Measurements from ENCODE around the gene BCR. TPM values are rescaled to one million over a fixed set of nuclear protein-coding genes. Genes with fewer than 3 reads are reported as not detected.
"Not testable (repeated sequence)": the region's sequence is repeated elsewhere in the genome, so short reads cannot be mapped to it uniquely, and the experiment has no call there.

Gene BCR
- total and polyA plus RNA-seq, 2 donors (not counting 1 experiment from before 2014, with no cell fraction given) = 30.2 to 46.4 TPM

DNA sequence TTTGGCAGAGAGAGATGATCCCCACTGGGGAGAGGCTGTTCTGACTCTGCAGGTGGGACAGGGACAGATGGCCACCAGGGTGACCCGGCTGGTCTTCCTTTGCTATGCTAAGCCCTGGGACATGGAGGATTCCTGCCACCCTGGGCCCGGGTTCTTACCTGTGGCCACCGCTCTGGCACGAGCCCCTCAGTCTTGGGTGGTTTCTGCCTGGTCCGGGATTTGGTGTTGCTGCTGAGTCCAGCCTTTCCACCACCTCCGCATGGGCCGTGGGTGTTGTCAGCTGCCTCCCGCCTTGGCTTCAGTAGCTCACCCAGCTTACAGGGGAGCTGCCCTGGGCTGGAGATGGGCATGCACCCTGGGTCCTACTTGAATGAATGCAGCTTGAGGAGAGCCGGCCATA is 138.0 kb downstream of the BCR start:
- not testable (repeated sequence) for H3K4me1 Mint-ChIP-seq

DNA sequence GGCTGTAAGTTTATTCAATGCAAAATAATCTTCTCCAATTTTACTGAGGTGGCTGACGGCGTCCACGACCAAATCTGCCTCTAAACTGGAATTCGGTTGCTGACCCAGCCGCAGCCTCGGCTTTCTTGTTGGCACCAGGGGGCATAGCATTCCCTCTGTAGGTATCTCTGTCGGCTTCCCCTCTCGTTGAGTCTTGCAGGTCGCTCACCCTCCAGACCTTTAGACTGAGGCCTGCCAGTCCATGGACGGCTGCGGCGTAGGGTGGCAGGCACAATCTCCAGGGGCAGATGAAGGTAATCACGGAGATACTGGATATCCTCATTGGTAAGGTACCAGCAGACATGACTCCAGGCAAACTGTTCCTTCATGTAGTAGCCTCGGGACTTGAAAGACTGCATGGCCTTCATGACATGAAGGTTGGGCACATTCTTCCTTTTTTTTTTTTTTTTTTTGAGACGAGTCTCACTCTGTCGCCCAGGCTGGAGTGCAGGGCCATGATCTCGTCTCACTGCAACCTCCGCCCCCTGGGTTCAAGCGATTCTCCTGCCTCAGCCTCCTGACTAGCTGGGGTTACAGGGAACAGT is 142.3 kb downstream of the BCR start:
- DNase-seq; ATAC-seq (ENCODE audit: low read depth); POLR2A ChIA-PET; H3K9me3 ChIP-seq (ENCODE audit: control extremely low read depth in 1 of 3, control insufficient read depth in 2 of 3, insufficient read depth in 1 of 3, low read length in 2 of 3); H3K27me3 ChIP-seq (replicated peaks in 1 of 4; ENCODE audit: control extremely low read depth in 1 of 4, control insufficient read depth in 3 of 4, insufficient read depth in 4 of 4, low read length in 3 of 4); H3K4me3 ChIP-seq (ENCODE audit: control extremely low read depth in 1 of 5, extremely low read depth in 1 of 5, insufficient read depth in 1 of 5, low read depth in 2 of 5, low read length in 4 of 5); H3K27ac Mint-ChIP-seq; H3K79me2 ChIP-seq (ENCODE audit: control insufficient read depth, insufficient read depth, low read length); intact Hi-C loops (cut with micrococcal nuclease); H3K4me1 ChIP-seq (ENCODE audit: control insufficient read depth in 2 of 2, insufficient read depth in 2 of 2, low read length in 2 of 2); H3K9me3 Mint-ChIP-seq (ENCODE audit: insufficient read depth); H3K36me3 ChIP-seq (replicated peaks in 1 of 2; ENCODE audit: control extremely low read depth in 1 of 2, control insufficient read depth in 1 of 2, extremely low read depth in 1 of 2, insufficient read depth in 2 of 2, low read length in 1 of 2); H4K20me1 ChIP-seq (ENCODE audit: control insufficient read depth, insufficient read depth, low read length, poor library complexity, severe bottlenecking); H3K27me3 Mint-ChIP-seq; H3K4me3 Mint-ChIP-seq; H3K4me2 ChIP-seq (replicated peaks; ENCODE audit: low read depth, low read length, poor library complexity, severe bottlenecking); H3K4me1 Mint-ChIP-seq; H3K27ac ChIP-seq (ENCODE audit: low read length in 2 of 2); H3K9ac ChIP-seq (ENCODE audit: low read length); H2AFZ ChIP-seq (ENCODE audit: insufficient read depth, low read depth, low read length, poor library complexity, severe bottlenecking): not testable (repeated sequence)
- WGBS (ENCODE audit: insufficient coverage) = 91% methylated on average over 17 of the region's 19 CpGs
- CTCF ChIA-PET = interaction anchor here (1.2 kb wide), 1 partner anchor 190 kb away, joined by 4 read pairs; no protein-coding TSS in a partner anchor

More for the DNA sequence above, 138.0 kb downstream of the BCR start:
- intact Hi-C loops (cut with micrococcal nuclease); CTCF ChIA-PET; ATAC-seq (ENCODE audit: low read depth); H3K79me2 ChIP-seq (ENCODE audit: control insufficient read depth, insufficient read depth, low read length); H3K9ac ChIP-seq (ENCODE audit: low read length); H3K4me1 ChIP-seq (ENCODE audit: control insufficient read depth in 2 of 2, insufficient read depth in 2 of 2, low read length in 2 of 2); DNase-seq; H3K4me2 ChIP-seq (replicated peaks; ENCODE audit: low read depth, low read length, poor library complexity, severe bottlenecking); H4K20me1 ChIP-seq (ENCODE audit: control insufficient read depth, insufficient read depth, low read length, poor library complexity, severe bottlenecking); POLR2A ChIA-PET; H3K27ac Mint-ChIP-seq; H2AFZ ChIP-seq (ENCODE audit: insufficient read depth, low read depth, low read length, poor library complexity, severe bottlenecking); H3K27ac ChIP-seq (ENCODE audit: low read length in 2 of 2); H3K4me3 Mint-ChIP-seq; H3K9me3 ChIP-seq (ENCODE audit: control extremely low read depth in 1 of 3, control insufficient read depth in 2 of 3, insufficient read depth in 1 of 3, low read length in 2 of 3); H3K4me3 ChIP-seq (ENCODE audit: control extremely low read depth in 1 of 5, extremely low read depth in 1 of 5, insufficient read depth in 1 of 5, low read depth in 2 of 5, low read length in 4 of 5); H3K36me3 ChIP-seq (replicated peaks in 1 of 2; ENCODE audit: control extremely low read depth in 1 of 2, control insufficient read depth in 1 of 2, extremely low read depth in 1 of 2, insufficient read depth in 2 of 2, low read length in 1 of 2); H3K27me3 Mint-ChIP-seq; H3K9me3 Mint-ChIP-seq (ENCODE audit: insufficient read depth); H3K27me3 ChIP-seq (replicated peaks in 1 of 4; ENCODE audit: control extremely low read depth in 1 of 4, control insufficient read depth in 3 of 4, insufficient read depth in 4 of 4, low read length in 3 of 4): not testable (repeated sequence)
- WGBS (ENCODE audit: insufficient coverage) = no CpG with 5 or more reads among the region's 9 CpGs

DNA sequence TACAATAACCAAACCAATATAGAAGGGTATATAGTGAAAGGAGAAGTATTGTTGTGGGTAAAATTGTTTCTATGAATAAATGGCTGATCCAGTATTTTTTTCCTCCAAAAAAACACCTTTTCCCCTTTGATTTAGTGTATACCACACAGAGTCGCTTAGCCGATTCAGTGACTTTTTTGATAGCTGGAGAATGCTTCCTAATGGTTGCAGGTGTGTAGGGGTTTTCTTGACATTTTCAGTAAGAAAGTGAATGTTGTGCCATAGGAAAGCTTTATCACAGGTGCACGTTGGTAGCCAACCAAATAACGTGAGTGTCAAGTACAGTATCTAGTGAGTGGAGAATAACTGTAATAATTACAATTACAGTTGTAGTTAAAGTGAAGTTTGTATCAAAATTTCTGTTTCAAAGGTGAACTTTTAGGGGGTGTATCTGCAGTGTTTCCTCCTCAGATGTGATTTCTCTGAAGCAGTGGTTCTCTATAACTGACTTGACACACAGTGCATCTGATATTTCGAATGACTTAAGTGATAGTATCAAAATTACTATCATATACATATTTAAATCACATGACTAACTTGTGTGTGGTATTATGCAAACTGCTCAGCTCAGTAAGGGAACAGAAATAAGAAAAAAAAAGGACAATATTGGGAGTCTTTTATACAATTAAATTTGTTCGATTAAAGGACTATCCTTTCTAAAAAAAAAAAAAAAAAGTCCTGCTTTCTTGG is 143.8 kb downstream of the BCR start:
- H3K27ac Mint-ChIP-seq; H3K27ac ChIP-seq (ENCODE audit: low read length in 2 of 2); H3K36me3 ChIP-seq (replicated peaks in 1 of 2; ENCODE audit: control extremely low read depth in 1 of 2, control insufficient read depth in 1 of 2, extremely low read depth in 1 of 2, insufficient read depth in 2 of 2, low read length in 1 of 2); H3K27me3 ChIP-seq (replicated peaks in 1 of 4; ENCODE audit: control extremely low read depth in 1 of 4, control insufficient read depth in 3 of 4, insufficient read depth in 4 of 4, low read length in 3 of 4); H3K4me3 Mint-ChIP-seq; H3K9me3 ChIP-seq (ENCODE audit: control extremely low read depth in 1 of 3, control insufficient read depth in 2 of 3, insufficient read depth in 1 of 3, low read length in 2 of 3); H3K27me3 Mint-ChIP-seq; H3K4me2 ChIP-seq (replicated peaks; ENCODE audit: low read depth, low read length, poor library complexity, severe bottlenecking); H4K20me1 ChIP-seq (ENCODE audit: control insufficient read depth, insufficient read depth, low read length, poor library complexity, severe bottlenecking); POLR2A ChIA-PET; H3K4me3 ChIP-seq (ENCODE audit: control extremely low read depth in 1 of 5, extremely low read depth in 1 of 5, insufficient read depth in 1 of 5, low read depth in 2 of 5, low read length in 4 of 5); intact Hi-C loops (cut with micrococcal nuclease); H3K4me1 ChIP-seq (ENCODE audit: control insufficient read depth in 2 of 2, insufficient read depth in 2 of 2, low read length in 2 of 2); H3K4me1 Mint-ChIP-seq; H3K79me2 ChIP-seq (ENCODE audit: control insufficient read depth, insufficient read depth, low read length); H3K9me3 Mint-ChIP-seq (ENCODE audit: insufficient read depth); H2AFZ ChIP-seq (ENCODE audit: insufficient read depth, low read depth, low read length, poor library complexity, severe bottlenecking); DNase-seq; H3K9ac ChIP-seq (ENCODE audit: low read length); ATAC-seq (ENCODE audit: low read depth): not testable (repeated sequence)
- CTCF ChIA-PET = interaction anchor here (0.7 kb wide), 1 partner anchor 128 kb away, joined by 3 read pairs; no protein-coding TSS in a partner anchor
- no CpG with 5 or more reads among the region's 6 CpGs for WGBS (ENCODE audit: insufficient coverage)

All from B cell (primary cell).